ENCODE data around the gene CALB2. TPM values are rescaled to one million over a fixed set of nuclear protein-coding genes. Genes with fewer than 3 reads are reported as not detected.

The CALB2 gene
- total and polyA plus RNA-seq, 2 of the 4 experiments (the other 2 are of a cell fraction), result 0.18 to 0.32 TPM

- no peak overlapping the region for H4K5ac ChIP-seq (ENCODE audit: low read depth, low read length)
- no peaks in the 10 kb centered on the region for H3K9me1 ChIP-seq (ENCODE audit: insufficient read depth, low read length)
- H3K4me3 ChIP-seq (ENCODE audit: insufficient read depth, low read depth, low read length), result no peak overlapping the region
- H3K36me3 ChIP-seq (ENCODE audit: control insufficient read depth, insufficient read depth, low read length), result no peaks in the 10 kb centered on the region
- H4K20me1 ChIP-seq (ENCODE audit: insufficient read depth, low read length), result no peaks in the 10 kb centered on the region
- H3K79me1 ChIP-seq (ENCODE audit: low read depth in 1 of 2, low read length in 2 of 2), result no peaks in the 10 kb centered on the region
- H3K4me1 ChIP-seq (ENCODE audit: control insufficient read depth, insufficient read depth, low read length), result no peaks in the 10 kb centered on the region
- DNase-seq, result no peak
- H3K56ac ChIP-seq (ENCODE audit: extremely low read depth, insufficient read depth, low read length), result no peak overlapping the region
- H2AFZ ChIP-seq (replicated peaks; ENCODE audit: low read length, poor library complexity), result no peak overlapping the region
- WGBS, 2 experiments (ENCODE audit: extremely low coverage in 2 of 2, insufficient read length in 1 of 2), result 61% methylated on average over 2 of the region's 7 CpGs; no CpG with 5 or more reads in 1 of the 2 experiments
- peaks cover 3% of the 10 kb centered on the region; the same call in 1 of the 2 replicates for H3K9me3 ChIP-seq (ENCODE audit: control insufficient read depth, insufficient read depth, low read length)
- ATAC-seq (ENCODE audit: low read depth), result no peak
- TF ChIP-seq RCOR1 (IDR thresholded peaks at IDR 0.05; ENCODE audit: insufficient replicate concordance, low read length) (no peak), BHLHE40 (IDR thresholded peaks at IDR 0.05; ENCODE audit: low read depth, low read length) (no peak), RAD21 (IDR thresholded peaks at IDR 0.05; ENCODE audit: low read length) (no peak), CHD1 (IDR thresholded peaks at IDR 0.05; ENCODE audit: low read depth, low read length) (no peak), SMC3 (IDR thresholded peaks at IDR 0.05; ENCODE audit: low read depth, low read length) (no peak), RFX5 (IDR thresholded peaks at IDR 0.05; ENCODE audit: low read depth, low read length) (no peak)
- no peak overlapping the region for H2BK15ac ChIP-seq (ENCODE audit: low read depth, low read length)
- in situ Hi-C loops (cut with MboI; ENCODE audit: low sequenced_read_pairs), result no loop called here
- no TSS peak for BruUV-seq (replicated peaks)
- H3K14ac ChIP-seq (replicated peaks; ENCODE audit: low read depth, low read length), result no peak overlapping the region
- H3K4ac ChIP-seq (ENCODE audit: low read depth, low read length), result no peak overlapping the region
- no peak overlapping the region for H3K4me2 ChIP-seq (ENCODE audit: low read depth, low read length)
- no peak overlapping the region for H3K9ac ChIP-seq (ENCODE audit: low read depth, low read length)
- H3K27me3 ChIP-seq (ENCODE audit: control insufficient read depth, insufficient read depth, low read length), result peaks cover 1% of the 10 kb centered on the region
- H4K91ac ChIP-seq (ENCODE audit: insufficient read depth, low read depth, low read length), result no peak overlapping the region
- no peak overlapping the region for H2BK5ac ChIP-seq (ENCODE audit: low read depth, low read length, poor library complexity, severe bottlenecking)
- no peak overlapping the region for H2AK9ac ChIP-seq (replicated peaks; ENCODE audit: low read depth, low read length, poor library complexity)
- H3K23ac ChIP-seq (ENCODE audit: low read depth, low read length), result no peak overlapping the region
- H3K18ac ChIP-seq (ENCODE audit: low read depth, low read length), result no peak overlapping the region
- ChIA-PET POLR2A (ENCODE audit: unreplicated experiment) (no interaction called here), CTCF (interaction anchor here (1.5 kb wide), 1 partner anchor 63 kb away, joined by 3 read pairs; no protein-coding TSS in a partner anchor)
- dilution Hi-C loops (cut with HindIII; ENCODE audit: low sequenced_read_pairs, unreplicated experiment), result no loop called here
- no peak overlapping the region for H2AK5ac ChIP-seq (ENCODE audit: low read depth, low read length)
- H2BK20ac ChIP-seq (ENCODE audit: low read depth, low read length), result no peak overlapping the region
- no peak overlapping the region for H3K27ac ChIP-seq (ENCODE audit: insufficient read depth, low read length)
- no peak overlapping the region for H4K8ac ChIP-seq (ENCODE audit: low read depth in 2 of 2, low read length in 2 of 2)
- intact Hi-C loops (cut with micrococcal nuclease), result no loop called here
- no peak overlapping the region for H2BK120ac ChIP-seq (ENCODE audit: low read depth, low read length)
Measured at GRCh38 chr16:71436473-71436872, 78.0 kb downstream of the CALB2 start.
